PC-3 (cell line): ENCODE results near the gene MGARP.

ENCODE experiments used
- CTCF ChIP-seq: fragments of 300-600 bp; sonication (generic); conservative IDR thresholded peaks from 2 replicates; pipeline ENCODE4 v1.5.1; 2017; ENCODE audit warnings: antibody characterized with exemption, low read depth, mild to moderate bottlenecking, low read length
- EZH2 ChIP-seq: fragments of 300-600 bp; sonication (generic); IDR thresholded peaks from one replicate; pipeline ENCODE4 v1.6.1; 2017; ENCODE audit warnings: antibody characterized with exemption, mild to moderate bottlenecking, low read length; ENCODE audit not compliant: unreplicated experiment
- EZH2phosphoT487 ChIP-seq: fragments of 300-600 bp; sonication (generic); IDR thresholded peaks from 2 replicates; pipeline ENCODE4 v1.6.1; 2018; ENCODE audit warnings: mild to moderate bottlenecking, antibody characterized with exemption, low read length, borderline replicate concordance

- TF ChIP-seq CTCF (no peak), EZH2 (no peak), EZH2phosphoT487 (no peak)
These were observed 45.8 kb downstream of the MGARP start for GRCh38 chr4:139234253-139234652.
